ENCODE data around the gene PDE1C.

DNA sequence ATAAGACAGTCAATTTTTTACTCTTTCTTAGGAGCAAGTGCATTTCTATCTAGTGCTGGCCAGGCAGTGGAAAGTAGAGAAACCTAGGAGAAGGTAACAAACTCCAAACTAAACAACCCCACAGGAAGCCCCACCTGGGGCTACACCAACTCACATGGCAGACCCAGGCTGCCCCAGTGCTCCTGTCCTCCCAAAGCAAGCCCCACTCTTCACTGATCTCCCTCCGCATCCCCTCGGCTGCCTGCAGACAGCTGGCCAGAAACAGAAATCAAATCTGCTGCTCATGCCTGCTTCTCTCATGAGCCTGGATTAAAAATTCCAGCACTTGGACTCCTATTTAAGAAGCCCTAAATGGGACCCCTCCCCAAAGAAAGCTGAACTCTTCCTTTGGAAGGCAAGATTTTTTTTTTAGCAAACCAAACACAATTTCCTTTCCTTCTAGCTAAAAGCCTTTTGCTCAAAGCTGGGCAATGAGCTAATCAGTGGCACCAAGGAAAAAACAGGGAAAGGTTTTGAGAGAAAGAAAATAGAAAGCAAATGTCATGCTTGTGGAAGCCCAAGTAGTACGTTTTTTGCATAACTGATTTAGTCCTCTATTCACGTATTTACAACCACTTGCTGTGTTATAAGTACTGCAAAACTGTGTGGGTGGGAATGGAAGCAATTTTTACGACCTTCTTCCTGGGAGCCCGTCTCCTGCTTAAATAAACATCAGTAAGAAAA lies 10.8 kb downstream of the PDE1C start:
- TF ChIP-seq EZH2 (IDR thresholded peaks at IDR 0.05; ENCODE audit: borderline replicate concordance, low read depth, low read length, poor library complexity, severe bottlenecking) = no peak
- TF ChIP-seq, protein P1, sequence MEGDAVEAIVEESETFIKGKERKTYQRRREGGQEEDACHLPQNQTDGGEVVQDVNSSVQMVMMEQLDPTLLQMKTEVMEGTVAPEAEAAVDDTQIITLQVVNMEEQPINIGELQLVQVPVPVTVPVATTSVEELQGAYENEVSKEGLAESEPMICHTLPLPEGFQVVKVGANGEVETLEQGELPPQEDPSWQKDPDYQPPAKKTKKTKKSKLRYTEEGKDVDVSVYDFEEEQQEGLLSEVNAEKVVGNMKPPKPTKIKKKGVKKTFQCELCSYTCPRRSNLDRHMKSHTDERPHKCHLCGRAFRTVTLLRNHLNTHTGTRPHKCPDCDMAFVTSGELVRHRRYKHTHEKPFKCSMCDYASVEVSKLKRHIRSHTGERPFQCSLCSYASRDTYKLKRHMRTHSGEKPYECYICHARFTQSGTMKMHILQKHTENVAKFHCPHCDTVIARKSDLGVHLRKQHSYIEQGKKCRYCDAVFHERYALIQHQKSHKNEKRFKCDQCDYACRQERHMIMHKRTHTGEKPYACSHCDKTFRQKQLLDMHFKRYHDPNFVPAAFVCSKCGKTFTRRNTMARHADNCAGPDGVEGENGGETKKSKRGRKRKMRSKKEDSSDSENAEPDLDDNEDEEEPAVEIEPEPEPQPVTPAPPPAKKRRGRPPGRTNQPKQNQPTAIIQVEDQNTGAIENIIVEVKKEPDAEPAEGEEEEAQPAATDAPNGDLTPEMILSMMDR (conservative IDR thresholded peaks at IDR 0.05; ENCODE audit: low read depth, low read length) = no peak

Measured in A673 (cell line).